Measurements from ENCODE around the gene DHRS7B. TPM values are rescaled to one million over a fixed set of nuclear protein-coding genes. Genes with fewer than 3 reads are reported as not detected.

DHRS7B gene
- total RNA-seq, 1 experiment from 2014 or later: 9.4 TPM

GRCh38 chr17:21166595-21167210 is 39.9 kb downstream of the DHRS7B start:
- no TSS peak for BruUV-seq (replicated peaks)
- H3K4me1 ChIP-seq (ENCODE audit: control insufficient read depth, insufficient read depth, low read length): no peaks in the 10 kb centered on the region; the same call in 1 of the 2 replicates
- intact Hi-C loops (cut with micrococcal nuclease; ENCODE audit: unreplicated experiment): no loop called here
- H3K9me3 ChIP-seq (ENCODE audit: control insufficient read depth, insufficient read depth, low read depth, low read length): no peaks in the 10 kb centered on the region
- H3K36me3 ChIP-seq (ENCODE audit: control insufficient read depth, insufficient read depth, low read length): no peaks in the 10 kb centered on the region
- ATAC-seq: no peak
- no peaks in the 10 kb centered on the region for H3K27me3 ChIP-seq (ENCODE audit: control insufficient read depth, insufficient read depth, low read length)
- H3K27ac ChIP-seq (ENCODE audit: low read length): no peak overlapping the region
- POLR2A ChIA-PET: no interaction called here
- no peak for DNase-seq (ENCODE audit: low read depth, low spot score)
- H3K4me3 ChIP-seq (ENCODE audit: low read depth in 2 of 2, low read length in 2 of 2): no peak overlapping the region
- CTCF ChIA-PET: no interaction called here
- TF ChIP-seq CTCF (IDR thresholded peaks at IDR 0.05) (no peak), TCF7L2 (IDR thresholded peaks at IDR 0.05; ENCODE audit: low read depth, low read length) (no peak), REST (IDR thresholded peaks at IDR 0.05; ENCODE audit: insufficient read depth in 1 of 2, low read depth in 2 of 2, low read length in 1 of 2) (no peak), POLR2AphosphoS5 (IDR thresholded peaks at IDR 0.05; ENCODE audit: low read depth, low read length) (no peak), SIN3A (IDR thresholded peaks at IDR 0.05; ENCODE audit: borderline replicate concordance, insufficient read depth, low read depth, low read length) (no peak)
- in situ Hi-C loops (cut with HindIII; ENCODE audit: low pct_unique_long_range_greater_than_20kb, low sequenced_read_pairs): no loop called here

- TF ChIP-seq SIN3A (IDR thresholded peaks at IDR 0.05; ENCODE audit: borderline replicate concordance, insufficient read depth, low read depth, low read length) (no peak), REST (IDR thresholded peaks at IDR 0.05; ENCODE audit: insufficient read depth in 1 of 2, low read depth in 2 of 2, low read length in 1 of 2) (no peak), TCF7L2 (IDR thresholded peaks at IDR 0.05; ENCODE audit: low read depth, low read length) (no peak), CTCF (IDR thresholded peaks at IDR 0.05) (no peak), POLR2AphosphoS5 (IDR thresholded peaks at IDR 0.05; ENCODE audit: low read depth, low read length) (no peak)
- intact Hi-C loops (cut with micrococcal nuclease; ENCODE audit: unreplicated experiment): no loop called here
- Histone ChIP-seq H3K36me3 (ENCODE audit: control insufficient read depth, insufficient read depth, low read length) (no peaks in the 10 kb centered on the region), H3K9me3 (ENCODE audit: control insufficient read depth, insufficient read depth, low read depth, low read length) (no peaks in the 10 kb centered on the region), H3K27me3 (ENCODE audit: control insufficient read depth, insufficient read depth, low read length) (no peaks in the 10 kb centered on the region), H3K27ac (ENCODE audit: low read length) (no peak overlapping the region), H3K4me1 (ENCODE audit: control insufficient read depth, insufficient read depth, low read length) (no peaks in the 10 kb centered on the region; the same call in 1 of the 2 replicates), H3K4me3 (ENCODE audit: low read depth in 2 of 2, low read length in 2 of 2) (no peak overlapping the region)
- DNase-seq (ENCODE audit: low read depth, low spot score) (no peak), ATAC-seq (no peak)
- in situ Hi-C loops (cut with HindIII; ENCODE audit: low pct_unique_long_range_greater_than_20kb, low sequenced_read_pairs): no loop called here
- ChIA-PET POLR2A (no interaction called here), CTCF (no interaction called here)
- no TSS peak for BruUV-seq (replicated peaks)
These were observed 40.5 kb downstream of the DHRS7B start for GRCh38 chr17:21167303-21167702.

Measured in Panc1 (cell line).